Activated CD4-positive, CD25-positive, alpha-beta regulatory T cell (primary cell): ENCODE results near the gene CALML3.
"Not testable (repeated sequence)": the region's sequence is repeated elsewhere in the genome, so short reads cannot be mapped to it uniquely, and the experiment has no call there.

Experiments used
- DNase-seq, 4 experiments: peaks; one replicate each; lab custom pipeline; 2025; lab: John Stamatoyannopoulos, UW

CALML3 gene

DNA sequence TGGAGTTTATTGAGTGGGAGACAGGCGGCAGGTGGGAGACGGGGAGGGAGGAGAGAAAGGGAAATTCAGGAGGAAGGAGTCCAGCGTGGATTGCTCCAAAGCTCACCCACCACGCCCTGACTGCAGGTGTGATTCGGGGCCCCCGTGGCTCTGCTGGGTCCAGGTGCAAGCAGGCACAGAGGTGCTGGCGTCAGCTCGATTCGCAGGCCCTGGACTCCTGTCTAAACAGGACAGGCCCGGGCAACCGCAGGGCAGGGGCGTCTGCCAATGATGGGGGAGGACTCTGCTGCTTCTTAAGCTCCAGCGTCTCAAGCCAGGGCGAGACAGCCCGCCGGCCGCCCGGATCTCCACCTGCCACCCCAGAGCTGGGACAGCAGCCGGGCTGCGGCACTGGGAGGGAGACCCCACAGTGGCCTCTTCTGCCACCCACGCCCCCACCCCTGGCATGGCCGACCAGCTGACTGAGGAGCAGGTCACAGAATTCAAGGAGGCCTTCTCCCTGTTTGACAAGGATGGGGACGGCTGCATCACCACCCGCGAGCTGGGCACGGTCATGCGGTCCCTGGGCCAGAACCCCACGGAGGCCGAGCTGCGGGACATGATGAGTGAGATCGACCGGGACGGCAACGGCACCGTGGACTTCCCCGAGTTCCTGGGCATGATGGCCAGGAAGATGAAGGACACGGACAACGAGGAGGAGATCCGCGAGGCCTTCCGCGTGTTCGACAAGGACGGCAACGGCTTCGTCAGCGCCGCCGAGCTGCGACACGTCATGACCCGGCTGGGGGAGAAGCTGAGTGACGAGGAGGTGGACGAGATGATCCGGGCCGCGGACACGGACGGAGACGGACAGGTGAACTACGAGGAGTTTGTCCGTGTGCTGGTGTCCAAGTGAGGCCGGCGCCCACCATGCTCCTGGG is at the start of gene CALML3:
TSS of gene CALML3 (plus strand) at position 321 of the 920 bp plus-strand sequence. CDS start at position 446, 125 bp downstream.
- no peak for DNase-seq

DNA sequence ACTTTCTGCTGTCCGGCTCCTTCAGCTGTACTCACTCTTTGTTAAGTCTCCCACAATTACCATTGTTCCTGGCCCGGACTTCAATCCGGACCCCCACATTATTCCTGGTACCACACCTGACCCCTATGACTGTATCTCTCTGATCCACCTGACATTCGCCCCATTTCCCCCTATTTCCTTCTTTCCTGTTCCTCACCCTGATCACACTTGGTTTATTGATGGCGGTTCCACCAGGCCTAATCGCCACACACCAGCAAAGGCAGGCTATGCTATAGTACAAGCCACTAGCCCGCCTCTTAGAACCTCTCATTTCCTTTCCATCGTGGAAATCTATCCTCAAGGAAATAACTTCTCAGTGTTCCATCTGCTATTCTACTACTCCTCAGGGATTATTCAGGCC is 49.7 kb upstream of the CALML3 start:
- DNase-seq = not testable (repeated sequence)

DNA sequence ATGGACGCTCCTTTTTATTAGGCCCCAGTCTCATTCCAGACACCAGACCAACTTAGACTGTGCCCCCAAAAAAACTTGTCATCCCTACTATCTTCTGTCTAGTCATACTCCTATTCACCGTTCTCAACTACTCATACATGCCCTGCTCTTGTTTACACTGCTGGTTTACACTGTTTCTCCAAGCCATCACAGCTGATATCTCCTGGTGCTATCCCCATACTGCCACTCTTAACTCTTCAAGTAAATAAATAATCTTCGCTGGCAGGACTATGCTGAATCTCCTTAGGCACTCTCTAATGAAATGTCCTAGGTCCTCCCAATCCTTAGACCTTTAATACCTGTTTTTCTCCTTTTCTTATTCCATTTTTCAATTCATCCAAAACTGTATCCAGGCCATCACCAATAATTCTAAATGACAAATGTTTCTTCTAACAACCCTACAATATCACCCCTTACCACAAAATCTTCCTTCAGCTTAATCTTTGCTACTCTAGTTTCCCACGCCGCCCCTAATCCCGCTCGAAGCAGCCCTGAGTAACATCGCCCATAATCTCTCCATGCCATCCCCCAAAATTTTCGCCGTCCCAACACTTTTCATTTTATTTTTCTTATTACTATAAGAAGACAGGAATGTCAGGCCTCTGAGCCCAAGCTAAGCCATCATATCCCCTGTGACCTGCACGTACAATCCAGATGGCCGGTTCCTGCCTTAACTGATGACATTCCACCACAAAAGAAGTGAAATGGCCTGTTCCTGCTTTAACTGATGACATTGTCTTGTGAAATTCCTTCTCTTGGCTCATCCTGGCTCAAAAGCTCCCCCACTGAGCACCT is 48.6 kb upstream of the CALML3 start:
- not testable (repeated sequence) for DNase-seq

DNA sequence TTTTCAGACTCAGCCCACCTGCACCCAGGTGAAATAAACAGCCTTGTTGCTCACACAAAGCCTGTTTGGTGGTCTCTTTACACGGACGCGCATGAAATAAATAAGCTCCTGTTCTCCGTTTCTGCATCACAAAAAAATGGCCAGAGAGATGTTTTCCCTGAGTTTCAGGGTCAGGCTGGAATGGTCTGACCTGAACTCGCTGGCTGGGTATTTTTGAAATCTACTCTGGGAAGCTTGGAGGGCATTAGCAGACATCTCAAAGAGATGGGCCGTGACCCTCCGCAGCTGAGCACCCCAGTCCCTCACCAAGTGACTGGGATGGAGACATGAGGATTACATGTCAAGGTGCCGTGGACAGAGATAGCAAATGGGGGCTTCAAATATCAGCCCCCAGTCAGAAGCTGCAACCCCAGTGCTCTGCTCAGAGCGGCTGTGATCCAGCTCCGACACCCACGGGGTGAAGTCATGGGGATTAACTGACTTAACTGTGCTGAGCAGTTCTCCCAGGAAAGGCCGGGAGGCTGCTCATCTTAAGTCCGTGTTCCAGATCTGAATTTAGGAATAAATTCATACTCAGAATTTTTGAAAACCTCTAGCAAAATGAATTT is 47.7 kb upstream of the CALML3 start:
- no peak for DNase-seq

DNA sequence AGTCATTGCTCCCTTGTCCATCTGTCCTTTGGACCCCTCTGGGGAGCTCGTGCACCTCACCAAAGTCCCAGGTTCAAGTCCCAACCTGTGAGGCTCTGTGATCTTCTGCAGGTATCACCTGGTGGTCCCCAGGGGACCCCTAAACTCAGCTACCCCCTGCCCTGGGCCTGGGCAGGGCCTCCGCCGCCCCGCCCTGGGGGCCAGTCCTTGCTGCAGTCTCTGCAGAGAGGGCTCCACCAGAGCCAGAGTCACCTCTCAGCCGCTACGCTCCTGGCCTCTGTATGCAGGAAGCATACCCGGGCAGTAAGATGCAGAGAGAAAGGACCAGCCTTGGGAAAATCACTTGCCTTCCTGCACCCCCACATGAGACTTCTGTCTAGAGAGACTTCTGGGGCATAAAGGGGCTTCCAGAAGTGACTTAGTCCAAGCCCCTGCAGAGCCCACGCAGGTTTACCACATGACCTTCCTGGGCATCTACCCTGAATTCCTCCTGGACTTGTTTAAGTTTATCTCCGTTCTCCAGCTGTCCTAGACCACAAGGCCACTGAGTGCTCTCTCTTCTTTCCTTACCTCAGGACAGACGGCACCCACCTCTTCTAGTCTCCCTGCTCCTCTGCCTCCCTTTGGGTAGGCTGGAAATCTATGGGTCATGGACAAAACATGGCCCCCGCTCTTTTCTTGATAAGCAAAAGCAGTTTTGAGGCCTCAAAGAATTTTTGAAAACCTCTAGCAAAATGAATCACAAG is 46.6 kb upstream of the CALML3 start:
- DNase-seq = no peak

DNA sequence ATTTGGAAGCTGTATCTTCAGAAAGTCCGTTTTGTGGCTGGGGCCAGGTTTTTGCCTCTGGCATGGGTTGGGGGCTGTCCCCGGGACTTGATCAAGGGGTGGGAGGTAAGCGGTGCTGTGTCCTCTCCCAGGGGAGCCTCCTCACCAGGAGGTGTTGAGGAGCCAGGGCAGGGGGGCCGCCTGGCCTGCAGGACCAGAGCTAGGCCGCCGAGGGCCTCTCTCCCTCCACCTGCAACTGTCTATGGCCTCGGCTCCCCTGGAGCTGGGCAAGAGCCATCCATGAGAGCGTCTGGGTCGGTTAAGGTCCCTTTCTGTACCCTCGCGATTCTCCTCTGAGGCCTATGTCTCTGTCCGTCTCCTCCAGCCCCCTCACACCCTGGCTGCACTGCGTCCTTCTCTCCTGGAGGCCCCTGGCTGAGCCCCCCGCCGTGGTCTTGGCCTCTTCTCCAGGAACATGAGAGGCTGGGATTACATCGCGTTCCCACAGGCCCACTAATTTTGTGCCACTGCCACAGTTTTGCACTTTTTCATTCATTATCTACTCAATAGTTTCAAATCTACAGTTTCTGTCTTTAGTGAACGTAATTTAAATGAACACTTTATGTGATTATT is 46.0 kb upstream of the CALML3 start:
- DNase-seq = no peak

DNA sequence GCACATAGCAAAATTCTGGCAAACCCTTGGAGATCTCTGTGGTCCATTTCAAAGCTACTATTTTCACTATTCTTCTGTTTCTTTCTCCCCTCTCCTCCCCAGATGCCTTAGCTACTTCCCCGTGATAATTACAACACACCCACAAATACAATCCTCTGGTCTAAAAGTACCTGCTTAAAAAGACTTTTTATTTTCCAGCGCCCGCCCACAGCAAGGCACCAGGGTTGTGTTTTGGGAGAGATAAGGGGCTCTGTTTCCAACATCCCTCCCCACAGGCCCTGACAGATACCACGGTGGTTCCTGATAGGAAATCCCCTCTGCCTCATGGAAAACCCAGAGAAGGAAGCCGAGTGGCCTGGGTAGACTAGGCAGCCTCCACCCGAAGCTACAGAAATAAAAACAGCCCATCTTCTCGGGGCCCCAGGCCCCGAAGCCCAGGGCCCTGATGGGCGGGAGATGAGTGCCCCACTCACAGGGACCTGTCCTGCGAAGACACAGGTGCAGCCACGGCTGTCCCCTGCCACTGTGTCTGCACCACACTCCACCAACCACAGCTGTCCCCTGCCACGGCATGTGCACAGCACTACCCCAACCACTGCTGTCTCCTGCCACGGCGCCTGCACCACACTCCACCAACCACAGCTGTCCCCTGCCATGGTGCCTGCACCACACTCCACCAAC is 45.1 kb upstream of the CALML3 start:
- DNase-seq = no peak

DNA sequence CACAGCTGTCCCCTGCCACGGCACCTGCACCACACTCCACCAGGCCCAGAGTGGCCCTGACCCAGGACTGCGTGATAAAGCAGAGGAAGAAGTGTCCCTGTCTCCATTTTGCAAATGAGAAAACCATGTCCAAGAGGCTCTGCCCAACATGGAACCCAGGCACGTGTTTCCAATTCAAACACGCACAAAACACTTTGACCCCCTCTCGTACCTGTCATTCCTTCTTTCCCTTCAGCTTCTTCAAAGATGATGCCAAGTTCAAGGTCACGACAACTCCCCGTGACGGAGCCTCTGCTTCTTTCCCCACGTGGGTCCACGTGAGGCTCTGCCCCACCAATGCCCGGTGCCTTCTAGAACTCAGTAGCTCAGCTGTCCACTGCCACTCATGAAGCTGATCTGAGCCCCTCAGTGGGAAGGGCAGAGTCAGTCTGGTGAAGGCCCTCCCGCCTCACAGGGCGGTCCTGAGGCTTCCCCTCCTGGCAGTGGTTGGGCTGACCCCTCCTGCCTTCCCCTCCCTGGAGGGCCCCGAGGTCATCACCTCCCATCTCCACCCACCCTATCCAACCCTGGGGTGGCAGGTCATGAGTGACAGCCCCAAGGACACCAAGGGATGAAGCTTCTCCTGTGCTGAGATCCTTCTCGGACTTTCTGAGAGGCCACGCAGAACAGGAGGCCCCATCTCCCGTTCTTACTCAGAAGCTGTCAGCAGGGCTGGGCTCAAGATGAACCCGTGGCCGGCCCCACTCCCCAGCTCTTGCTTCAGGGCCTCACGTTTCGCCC is 44.4 kb upstream of the CALML3 start:
- DNase-seq = no peak

DNA sequence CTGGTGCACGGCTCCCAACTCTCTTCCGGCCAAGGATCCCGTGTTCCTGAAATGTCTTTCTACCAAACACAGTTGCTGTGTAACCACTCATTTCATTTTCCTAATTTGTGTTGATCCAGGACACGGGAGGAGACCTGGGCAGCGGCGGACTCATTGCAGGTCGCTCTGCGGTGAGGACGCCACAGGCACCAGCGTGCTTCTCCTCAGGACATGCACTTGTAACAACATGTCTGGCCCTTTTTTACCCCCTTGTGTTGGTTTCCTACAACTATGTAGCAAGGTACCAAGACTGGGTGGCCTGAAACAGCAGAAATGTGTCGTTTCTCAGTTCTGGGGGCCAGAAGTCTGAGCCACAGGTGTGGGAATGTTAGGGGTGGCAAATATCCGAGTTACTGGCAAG is 43.6 kb upstream of the CALML3 start:
- no peak for DNase-seq

DNA sequence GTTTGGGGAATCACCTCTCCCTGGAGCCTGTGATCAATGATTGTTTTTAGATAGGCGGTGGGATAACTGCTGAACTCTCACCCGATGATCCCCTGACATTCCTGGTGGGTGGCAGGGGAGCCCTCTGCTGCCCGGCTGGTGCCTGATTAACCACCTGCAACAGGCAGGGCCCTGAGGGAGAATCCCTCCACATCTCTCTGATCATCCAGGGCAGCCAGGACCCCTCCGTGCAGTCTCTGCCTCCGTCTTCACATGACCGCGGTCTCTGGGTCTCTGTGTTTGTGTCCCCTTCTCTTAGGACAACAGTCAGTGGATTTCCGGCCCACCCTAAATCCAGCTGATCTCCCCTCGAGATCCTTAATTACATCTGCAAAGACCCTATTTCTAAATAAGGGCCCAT is 42.7 kb upstream of the CALML3 start:
- DNase-seq = no peak

DNA sequence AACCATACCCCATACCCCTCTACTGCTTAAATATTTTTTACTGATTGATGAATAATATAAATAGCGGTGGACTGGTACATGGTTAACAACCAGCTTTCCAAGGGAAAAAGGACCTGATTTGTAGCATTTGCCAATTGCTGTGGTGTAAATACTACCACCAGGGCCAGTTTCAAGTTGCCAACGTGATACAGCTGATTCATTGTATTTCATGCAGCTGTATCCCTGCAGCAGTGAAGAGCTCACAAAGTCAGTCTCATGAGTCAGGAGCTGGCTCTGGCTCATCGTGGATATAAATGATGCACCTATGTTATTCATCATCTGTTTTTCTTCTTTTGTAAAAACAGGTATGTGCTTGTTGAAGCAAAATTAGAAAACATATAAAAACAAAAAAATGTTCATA is 40.6 kb upstream of the CALML3 start:
- DNase-seq = no peak

DNA sequence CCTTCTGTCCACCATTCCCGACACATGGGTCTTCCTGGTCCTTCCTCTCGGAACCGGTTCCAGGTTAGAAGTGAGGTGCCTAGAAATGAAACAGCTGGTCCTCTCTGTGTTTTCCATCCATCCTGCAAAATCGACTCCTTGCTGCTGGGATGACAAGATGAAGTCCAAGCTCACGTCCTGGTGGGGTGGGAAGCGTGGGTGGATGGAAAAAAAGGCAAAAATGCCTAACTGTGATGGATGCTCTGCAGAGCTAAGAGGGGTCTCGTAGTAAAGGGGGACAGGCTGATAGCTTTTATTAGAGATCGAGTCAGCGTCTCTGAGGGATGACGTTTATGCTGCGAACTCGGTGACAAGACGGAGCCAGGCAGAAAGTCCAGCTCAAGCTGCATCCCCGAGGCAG is 39.5 kb upstream of the CALML3 start:
- DNase-seq = no peak

DNA sequence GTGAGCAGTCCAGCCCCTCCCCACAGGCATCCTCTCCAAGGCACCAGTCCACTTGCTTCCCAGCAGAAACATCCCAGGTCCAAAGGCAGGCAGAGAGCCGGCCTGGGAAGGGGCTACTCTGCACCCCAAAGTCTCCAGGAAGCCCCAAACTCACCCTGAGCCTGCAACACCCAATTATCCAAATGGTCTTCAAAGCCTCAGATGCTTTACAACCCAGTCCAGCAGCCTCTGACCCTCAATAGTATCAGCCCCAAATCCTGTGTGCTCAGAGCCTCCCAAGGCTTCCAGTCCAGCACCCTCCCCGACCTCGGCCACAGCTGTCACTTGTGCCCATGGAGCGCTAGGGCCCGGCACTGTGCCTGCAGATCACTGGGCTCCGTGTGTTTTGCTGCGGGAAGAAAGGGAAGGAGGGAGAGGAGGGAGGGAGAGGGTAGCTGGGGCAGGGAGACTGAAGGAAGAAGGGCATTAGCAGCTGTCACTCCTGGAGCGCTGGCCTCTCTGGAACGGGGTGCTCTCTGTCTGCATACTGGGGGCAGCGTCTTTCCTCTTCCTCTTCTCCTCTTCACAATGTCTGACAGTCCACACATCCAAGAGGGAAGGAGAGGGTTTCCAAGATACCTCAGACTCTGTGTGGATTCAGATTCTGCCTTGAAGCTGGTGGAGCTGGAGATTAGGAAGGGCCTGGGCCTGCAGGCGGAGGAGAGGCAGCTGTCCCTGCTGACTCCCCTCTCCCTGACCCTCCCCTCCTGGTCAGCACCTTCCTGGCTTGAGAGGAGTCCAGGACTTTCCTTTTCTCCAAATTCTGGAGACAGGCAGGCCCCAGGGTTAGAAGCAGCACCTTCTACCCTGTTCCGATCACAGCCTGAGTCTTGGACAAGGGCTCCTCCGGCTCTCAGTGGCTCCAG is 38.6 kb upstream of the CALML3 start:
- no peak for DNase-seq

DNA sequence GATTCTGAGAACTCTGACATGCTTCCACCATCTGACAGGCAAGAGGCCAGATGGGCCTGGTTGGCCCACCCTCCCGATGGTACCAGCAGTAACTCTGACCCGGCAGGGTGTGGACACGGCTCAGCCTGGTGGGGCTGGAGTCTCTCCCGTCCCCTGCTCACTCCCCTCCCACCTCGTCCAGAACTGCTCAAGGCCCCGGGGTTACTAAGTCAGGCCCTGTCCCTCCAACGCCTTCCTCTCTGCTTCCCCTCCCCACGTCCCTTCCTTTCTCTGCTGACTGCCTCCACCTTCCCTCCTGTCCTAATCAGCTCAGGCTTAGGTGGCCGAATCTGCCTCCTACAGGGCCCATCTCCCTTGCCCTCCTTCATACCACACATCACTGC is 37.9 kb upstream of the CALML3 start:
- DNase-seq = no peak

DNA sequence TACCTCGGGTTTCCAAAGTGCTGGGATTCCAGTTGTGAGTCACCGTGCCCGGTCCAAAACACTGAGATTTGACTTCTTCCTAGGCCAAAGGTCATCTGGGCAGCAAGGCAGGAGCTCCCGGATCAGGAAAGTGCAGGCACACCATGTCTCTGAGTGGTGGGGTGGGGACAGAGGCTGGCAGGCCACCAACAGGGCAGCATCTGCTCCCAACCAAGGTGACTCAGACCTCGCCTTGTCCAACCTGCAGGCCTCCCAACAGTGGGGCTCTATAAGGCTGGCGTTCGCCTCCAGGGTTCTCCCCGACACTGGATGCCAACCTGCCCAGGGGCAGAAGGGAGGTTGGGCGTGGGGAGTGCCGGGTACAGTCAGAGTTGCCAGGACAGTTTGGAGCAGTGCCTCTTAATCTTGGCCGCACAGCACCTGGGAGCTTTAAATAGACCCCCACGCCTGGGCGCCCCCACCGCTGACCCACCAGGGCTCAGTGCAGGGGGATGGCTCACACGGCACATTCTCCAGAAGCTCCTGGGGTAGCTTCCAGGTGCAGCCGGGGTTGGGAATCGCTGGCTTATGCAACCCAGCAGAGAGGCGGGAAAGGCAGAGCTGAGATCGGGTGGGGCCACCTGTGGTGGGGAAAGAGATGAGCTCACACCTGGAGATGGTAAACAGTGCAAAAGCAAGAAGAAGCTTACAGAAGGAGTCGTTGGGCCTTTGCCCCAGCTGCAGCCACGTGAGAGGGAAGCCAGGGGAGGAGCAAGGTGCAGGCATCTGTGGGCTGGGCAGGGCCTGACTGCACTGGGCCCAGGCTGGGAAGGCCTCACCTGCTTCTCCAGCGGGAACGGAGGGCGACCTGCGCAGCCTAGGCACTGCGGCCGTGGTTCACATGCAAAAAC is 36.2 kb upstream of the CALML3 start:
- no peak for DNase-seq

DNA sequence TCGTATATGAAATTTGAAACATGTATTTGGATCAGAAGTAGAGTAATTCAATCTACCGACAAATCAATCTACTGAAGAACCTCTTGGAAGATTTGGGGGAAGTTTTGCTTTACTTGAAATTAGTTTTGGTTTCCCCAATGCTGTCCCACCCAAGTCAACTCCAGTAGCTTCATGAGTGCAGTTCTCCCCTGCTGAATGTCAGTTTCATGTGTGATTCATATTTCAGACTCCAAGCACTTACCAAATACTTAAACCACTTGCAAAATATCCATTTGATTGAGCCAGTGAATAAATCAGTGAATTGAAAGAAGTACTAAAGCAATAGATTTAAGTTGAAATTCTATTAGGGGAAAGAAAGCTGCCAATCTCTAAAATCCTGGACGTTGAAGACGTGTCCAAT is 34.7 kb upstream of the CALML3 start:
- no peak for DNase-seq

DNA sequence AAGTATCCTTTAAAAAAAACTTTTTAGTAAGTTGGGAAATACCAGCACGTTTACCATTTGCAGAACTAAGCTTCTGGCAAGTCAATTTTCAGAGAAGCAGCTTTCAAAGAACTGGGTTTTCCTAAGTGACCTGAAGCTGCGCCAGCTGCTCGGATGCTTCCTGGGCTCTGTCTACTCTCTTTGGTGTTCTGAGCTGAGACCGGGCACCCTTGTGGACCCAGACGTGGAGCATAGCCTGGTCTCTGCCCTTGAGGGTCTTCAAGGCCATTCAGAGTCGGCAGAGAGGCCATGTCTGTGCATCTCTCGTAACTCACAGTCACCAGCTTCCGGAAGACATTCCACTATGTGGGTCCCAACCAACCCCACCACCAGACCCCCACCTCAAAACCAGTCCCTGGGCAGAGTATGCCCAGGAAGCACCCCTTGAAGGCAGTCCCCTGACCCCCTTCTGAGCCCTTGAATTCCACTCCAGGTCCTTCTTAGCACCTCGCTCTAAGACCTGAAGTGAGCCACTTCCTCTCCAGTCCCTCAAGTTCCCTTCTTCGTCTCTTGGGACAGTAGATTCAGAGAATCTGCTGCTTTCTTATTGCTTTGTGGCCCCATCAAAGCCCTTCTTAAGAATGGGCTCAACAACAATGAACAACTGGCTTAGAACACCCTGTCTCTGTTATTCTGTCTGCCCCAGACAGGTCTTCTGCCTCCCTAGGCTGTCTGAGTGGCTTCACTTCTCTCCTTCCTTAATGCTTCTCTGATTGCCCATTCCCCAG is 33.9 kb upstream of the CALML3 start:
- DNase-seq = no peak
